Muscle layer of colon (tissue), 2 donors: ENCODE data around the gene SDK2.

Source experiments
- H3K27ac ChIP-seq: one replicate; pipeline ENCODE4 v1.7.0; 2013; ENCODE audit warnings: low read depth, mild to moderate bottlenecking, low read length, moderate library complexity
- H3K27me3 ChIP-seq, 2 donors: one replicate each; pipeline ENCODE4 v1.7.0; 2013; ENCODE audit warnings: low read length in 2 of 2, mild to moderate bottlenecking in 2 of 2; ENCODE audit not compliant: insufficient read depth in 2 of 2, control insufficient read depth in 1 of 2
- H3K36me3 ChIP-seq: one replicate; pipeline ENCODE4 v1.7.0; 2013; ENCODE audit warnings: mild to moderate bottlenecking, low read length; ENCODE audit not compliant: insufficient read depth
- H3K4me1 ChIP-seq: one replicate; pipeline ENCODE4 v1.7.0; 2013; ENCODE audit warnings: mild to moderate bottlenecking, low read length; ENCODE audit not compliant: insufficient read depth
- H3K4me3 ChIP-seq, 2 donors: one replicate each; pipeline ENCODE4 v1.7.0; 2013; ENCODE audit warnings: low read length in 2 of 2, low read depth in 1 of 2, mild to moderate bottlenecking in 1 of 2, moderate library complexity in 1 of 2
- H3K9ac ChIP-seq: one replicate; pipeline ENCODE4 v1.7.0; 2013; ENCODE audit warnings: low read length
- H3K9me3 ChIP-seq: one replicate; pipeline ENCODE4 v1.7.0; 2013; ENCODE audit warnings: mild to moderate bottlenecking, low read length
- donor health status: abdominal sarcoma.
- donor health status: Adenocarcinoma of cecum.

Gene SDK2

DNA sequence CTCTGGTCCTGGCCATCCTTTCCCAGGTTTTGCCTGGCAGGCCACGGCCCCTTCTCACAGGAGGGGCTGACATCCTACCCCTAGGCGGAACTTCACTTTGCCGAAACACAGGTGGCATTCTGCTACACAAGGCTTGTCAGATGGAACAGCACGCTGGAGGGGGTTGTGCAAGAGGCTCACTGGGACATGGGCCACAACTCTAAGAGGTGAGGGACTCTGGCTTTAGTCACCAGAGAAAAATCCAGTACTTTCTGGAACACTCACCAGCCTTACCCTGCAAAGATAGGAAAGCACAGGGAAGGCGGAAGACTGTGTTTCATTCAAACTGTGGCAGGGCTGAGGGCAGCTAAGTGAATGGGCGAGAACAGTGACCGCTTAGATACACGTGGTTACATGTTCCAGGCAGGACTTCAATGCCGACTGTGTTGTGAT is 350.7 kb downstream of the SDK2 start:
- H3K9ac ChIP-seq: no peak overlapping the region
- no peaks in the 10 kb centered on the region for H3K36me3 ChIP-seq
- peaks cover 76% of the 10 kb centered on the region for H3K4me1 ChIP-seq
- H3K27me3 ChIP-seq: no peaks in the 10 kb centered on the region
- H3K9me3 ChIP-seq: no peaks in the 10 kb centered on the region
- H3K4me3 ChIP-seq: no peak overlapping the region
- peak overlapping the region; percentile 63 for H3K27ac ChIP-seq

DNA sequence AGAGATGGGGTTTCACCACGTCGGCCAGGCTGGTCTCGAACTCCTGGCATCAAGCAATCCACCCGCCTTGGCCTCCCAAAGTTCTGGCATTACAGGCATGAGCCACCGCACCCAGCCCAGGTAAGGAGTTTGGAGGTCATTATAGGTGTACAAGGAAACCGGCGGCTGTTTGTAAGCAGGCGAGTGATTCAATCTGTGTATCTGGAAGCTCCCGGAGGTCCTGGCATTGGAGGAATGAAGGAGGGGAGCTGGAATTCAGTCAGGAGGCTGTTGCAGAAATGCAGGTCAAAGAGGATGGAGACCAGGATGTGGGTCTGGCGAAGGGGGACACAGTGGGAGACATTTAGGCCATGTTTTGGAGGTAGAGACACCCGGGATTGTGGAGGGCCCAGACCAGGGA is 351.2 kb downstream of the SDK2 start:
- no peak overlapping the region for H3K9ac ChIP-seq
- H3K4me3 ChIP-seq: no peak overlapping the region
- no peaks in the 10 kb centered on the region for H3K36me3 ChIP-seq
- no peaks in the 10 kb centered on the region for H3K27me3 ChIP-seq
- H3K27ac ChIP-seq: peak overlapping the region; percentile 63
- peaks cover 76% of the 10 kb centered on the region for H3K4me1 ChIP-seq
- no peaks in the 10 kb centered on the region for H3K9me3 ChIP-seq

DNA sequence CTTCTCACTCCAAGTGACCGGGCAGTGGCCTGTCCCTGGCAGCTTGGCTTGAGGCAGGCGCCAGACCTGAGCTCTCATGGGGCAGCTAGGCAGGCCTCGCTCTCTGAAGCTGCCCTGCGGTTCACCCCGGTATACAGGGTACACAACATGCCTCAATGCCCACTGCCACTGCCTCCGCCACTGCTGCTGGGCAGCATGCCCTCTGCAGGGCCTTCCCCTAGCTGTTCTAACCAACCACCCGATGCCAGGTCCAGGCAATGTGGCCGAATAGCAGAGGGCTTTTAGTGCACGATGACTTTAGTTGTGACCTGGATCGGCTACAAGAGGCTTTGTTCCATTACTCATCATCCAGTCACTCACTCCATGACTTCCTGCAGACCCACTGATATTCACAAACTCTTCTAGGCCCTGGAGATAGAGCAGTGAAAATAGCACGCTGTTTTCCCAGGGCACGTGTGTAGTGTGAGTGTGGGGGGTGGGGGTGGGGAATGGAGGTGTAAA is 352.2 kb downstream of the SDK2 start:
- H3K27me3 ChIP-seq: no peaks in the 10 kb centered on the region
- peaks cover 2% of the 10 kb centered on the region for H3K36me3 ChIP-seq
- H3K27ac ChIP-seq: peak overlapping the region; percentile 65
- peaks cover 83% of the 10 kb centered on the region for H3K4me1 ChIP-seq
- H3K9me3 ChIP-seq: no peaks in the 10 kb centered on the region
- H3K9ac ChIP-seq: no peak overlapping the region
- H3K4me3 ChIP-seq: peak overlapping the region in 1 of 2 donors; percentile 46

DNA sequence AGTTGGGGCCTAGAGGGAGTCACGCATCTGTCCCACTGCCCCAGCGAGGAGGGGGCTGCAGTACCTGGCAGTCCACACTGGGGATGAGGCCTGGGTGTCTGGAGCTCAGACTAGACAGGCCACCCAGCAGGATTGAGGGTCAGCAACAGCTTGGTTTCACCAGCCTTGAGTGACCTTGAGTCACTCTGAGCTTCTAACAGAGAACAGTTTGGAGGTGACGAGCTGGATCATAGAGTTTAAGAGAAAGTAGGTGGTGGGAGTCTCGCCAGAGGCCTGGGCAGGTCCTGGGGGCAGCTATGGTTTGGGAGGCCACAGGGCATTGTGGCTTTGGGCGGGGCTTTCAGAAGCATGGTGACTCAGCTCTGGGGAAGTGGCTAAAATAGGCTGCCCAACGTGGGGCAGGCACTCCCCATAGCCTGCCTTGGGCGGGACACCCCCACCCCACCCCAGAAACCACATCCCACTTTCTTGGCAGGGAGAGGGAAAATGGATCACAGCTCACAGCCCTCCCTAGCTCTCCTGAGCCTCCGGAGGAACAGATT is 352.9 kb downstream of the SDK2 start:
- Histone ChIP-seq H3K27me3 (no peaks in the 10 kb centered on the region), H3K9ac (no peak overlapping the region), H3K9me3 (no peaks in the 10 kb centered on the region), H3K36me3 (peaks cover 6% of the 10 kb centered on the region), H3K4me3 (peak overlapping the region in 1 of 2 donors; percentile 46), H3K4me1 (peaks cover 91% of the 10 kb centered on the region), H3K27ac (peak overlapping the region; percentile 65)

DNA sequence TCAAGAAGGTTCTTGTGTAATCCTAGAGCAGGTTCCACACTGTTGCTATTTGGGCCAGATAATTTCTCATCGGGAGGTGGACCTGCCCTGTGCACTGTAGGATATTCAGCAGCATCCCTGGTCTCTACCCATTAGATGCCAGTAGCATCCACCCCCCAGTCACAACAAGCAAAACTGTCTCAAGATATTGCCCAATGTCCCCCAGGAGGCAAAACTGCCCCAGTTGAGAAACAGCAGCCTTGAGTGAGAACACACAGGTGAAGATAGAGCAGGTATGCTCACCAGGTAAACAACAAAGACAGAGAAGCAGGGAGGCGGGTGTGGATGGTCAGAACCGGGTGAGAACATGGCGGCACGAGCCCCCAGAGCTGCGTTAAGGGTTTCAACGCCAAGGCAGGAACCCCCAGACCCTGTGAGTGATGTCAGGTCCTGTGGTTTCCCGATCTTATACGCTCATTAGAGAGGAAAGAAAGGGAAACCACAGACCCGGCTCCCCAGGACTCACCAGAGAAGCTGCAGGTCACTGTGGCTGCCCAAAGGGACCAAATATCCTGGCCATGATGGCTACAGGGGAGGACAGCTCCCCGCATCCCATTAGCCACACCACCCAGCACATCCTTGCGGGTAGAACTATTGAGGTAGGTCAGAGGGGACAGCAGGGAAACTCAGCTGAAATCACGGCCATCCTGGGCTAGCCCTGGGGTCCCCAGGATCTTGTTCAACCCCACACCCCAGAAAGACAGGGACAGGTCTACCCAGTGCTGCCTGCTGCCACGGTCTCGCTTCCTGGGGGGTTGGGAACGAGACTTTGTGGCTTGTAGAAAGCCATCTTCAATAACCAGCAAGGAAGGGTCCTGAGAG is 353.6 kb downstream of the SDK2 start:
- H3K4me1 ChIP-seq: peaks cover 98% of the 10 kb centered on the region
- H3K4me3 ChIP-seq: peak overlapping the region; percentile 2 to 9
- peak overlapping the region; percentile 47 for H3K9ac ChIP-seq
- H3K27me3 ChIP-seq: no peaks in the 10 kb centered on the region
- peak overlapping the region; percentile 65 for H3K27ac ChIP-seq
- H3K9me3 ChIP-seq: no peaks in the 10 kb centered on the region
- peaks cover 13% of the 10 kb centered on the region for H3K36me3 ChIP-seq

DNA sequence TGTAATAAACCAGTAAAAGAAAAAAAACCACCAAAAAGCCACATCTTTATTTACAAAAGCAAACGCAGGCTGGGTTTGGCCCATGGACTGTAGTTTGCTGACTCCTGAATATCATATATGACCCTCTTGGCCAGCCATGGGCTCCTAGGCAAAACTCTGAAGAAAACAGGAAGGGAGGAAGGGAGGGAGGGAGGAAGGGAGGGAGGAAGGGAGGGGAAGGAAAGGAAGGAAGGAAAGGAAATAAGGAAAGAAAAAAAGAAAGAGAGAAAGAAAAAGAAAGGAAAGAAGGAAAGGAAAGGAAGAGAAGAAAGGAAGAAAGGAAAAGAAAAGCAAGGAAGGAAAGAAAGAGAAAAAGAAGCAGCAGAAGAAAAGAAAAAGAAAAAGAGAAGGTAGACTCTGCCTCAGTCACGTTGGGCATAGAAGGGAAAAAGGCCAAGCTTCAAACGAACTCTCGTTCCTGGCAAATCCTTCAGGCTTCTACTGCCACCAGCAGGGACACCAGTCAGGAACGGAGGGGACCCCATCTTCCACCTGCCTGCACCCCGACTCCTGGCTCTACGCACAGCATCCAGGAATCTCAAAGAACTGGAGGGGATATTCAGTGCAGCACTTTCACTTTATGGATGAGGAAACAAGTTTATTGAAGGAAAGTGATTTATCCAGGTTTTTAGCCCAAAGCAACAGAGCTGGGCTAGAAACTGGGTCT is 354.5 kb downstream of the SDK2 start:
- peaks cover 99% of the 10 kb centered on the region for H3K4me1 ChIP-seq
- H3K27me3 ChIP-seq: no peaks in the 10 kb centered on the region
- H3K9ac ChIP-seq: peak overlapping the region; percentile 47
- peak overlapping the region; percentile 65 for H3K27ac ChIP-seq
- peaks cover 16% of the 10 kb centered on the region for H3K36me3 ChIP-seq
- H3K4me3 ChIP-seq: no peak overlapping the region
- H3K9me3 ChIP-seq: no peaks in the 10 kb centered on the region

DNA sequence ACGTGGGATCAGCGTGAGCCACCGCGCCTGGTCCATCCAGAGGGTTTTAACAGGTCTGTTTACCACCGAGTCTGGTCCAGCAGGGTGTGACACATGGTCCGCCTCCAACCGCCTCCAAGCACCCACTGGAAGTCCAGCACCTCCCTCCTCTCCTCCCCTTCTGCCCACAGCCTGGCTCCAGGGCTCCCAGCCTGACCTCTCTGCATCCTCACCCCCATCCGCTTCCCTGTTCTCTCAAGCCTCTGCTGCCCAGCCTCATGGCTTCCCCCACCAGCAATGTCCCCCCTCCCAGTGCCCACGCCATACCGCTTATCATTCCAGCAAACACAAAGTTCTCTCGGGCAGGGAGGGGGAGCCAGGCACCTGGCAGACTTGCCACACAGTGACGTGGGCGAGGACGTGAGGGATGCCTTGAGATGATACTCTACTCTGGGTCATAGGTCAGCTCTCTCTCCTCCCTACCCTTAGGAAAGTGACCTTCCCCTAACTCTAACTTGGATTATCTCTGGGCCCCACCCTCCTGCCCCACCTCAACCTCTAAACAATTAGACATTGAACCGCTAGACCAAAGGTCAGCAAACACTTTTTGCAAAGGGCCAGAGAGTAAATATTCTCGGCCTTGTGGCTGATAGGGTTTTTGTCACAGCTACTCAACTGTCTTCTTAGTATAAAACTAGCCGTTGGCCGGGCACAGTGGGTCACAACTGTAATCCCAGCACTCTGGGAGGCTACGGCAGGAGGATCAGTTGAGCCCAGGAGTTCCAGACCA is 355.5 kb downstream of the SDK2 start:
- Histone ChIP-seq H3K36me3 (peaks cover 16% of the 10 kb centered on the region), H3K4me1 (peaks cover 99% of the 10 kb centered on the region), H3K9ac (peak overlapping the region; percentile 5), H3K4me3 (no peak overlapping the region), H3K27me3 (no peaks in the 10 kb centered on the region), H3K9me3 (no peaks in the 10 kb centered on the region), H3K27ac (peak overlapping the region; percentile 65)

DNA sequence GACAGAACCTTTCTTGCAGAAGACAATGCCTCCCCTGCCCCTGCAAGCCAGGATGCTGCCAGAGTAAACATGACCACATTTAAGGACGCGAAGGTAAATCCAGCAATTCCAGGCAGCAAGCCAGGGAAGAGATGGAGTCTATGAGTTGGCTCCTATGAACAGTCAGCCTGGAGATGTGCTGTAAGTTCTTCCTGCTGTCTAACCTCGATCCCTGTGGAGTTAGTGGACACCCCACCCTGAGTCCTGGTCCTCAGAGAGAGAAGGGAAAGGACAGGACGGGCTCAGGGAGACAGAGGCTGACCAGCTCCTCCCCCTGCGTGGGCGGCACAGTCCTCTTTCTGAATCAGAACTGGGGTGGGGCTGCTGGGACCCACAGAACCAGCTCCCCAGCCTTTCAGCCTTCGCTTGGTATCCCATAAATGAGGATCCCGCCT is 357.4 kb downstream of the SDK2 start:
- Histone ChIP-seq H3K9me3 (no peaks in the 10 kb centered on the region), H3K4me1 (peaks cover 84% of the 10 kb centered on the region), H3K9ac (peak overlapping the region; percentile 21), H3K4me3 (peak overlapping the region in 1 of 2 donors; percentile 23), H3K27ac (peak overlapping the region; percentile 81), H3K27me3 (no peaks in the 10 kb centered on the region), H3K36me3 (peaks cover 16% of the 10 kb centered on the region)

DNA sequence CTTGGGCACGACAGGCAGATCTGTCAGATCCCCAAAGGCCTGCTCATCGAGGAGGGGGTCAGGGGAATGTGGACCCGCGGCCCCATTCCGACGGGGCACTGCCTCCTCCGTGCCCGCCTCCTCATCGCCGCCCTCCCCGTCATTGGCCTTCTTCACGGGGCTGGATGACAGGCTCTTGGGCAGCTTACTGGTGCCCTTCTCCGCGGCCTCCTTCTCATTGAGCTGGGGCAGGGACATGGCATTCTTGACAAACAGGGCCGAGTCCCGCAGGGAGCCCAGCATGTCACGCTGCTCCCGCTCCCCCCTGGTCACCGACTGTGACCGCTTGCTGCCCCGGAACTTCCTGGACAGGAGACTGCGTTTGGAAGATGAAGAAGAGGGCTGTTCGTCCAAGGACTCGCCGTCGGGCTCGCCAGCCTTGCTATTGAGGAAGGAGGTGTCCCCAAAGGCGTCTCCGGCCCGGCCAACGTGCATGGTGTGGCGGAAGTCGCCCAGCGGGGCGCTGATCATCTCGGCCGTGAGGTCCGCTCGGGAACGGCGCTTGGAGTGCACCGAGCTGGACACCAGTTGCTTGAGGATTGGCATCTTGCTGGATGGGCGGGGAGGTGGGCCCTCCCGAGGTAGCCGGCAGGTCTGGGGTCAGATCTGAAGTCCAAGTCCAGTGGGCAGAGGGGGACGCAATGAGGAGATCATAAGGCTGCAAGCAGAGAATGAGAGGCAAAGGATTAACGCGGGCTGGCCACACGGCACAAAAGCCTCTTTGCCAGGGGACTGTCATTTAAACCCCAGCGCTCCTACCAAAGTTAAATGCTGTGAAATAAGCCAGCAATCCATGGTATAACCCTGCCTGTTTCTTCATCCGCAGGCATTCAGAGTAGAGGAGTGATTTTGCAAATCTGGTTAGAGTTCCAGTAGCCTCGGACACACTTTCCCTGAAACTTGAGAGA is 358.1 kb downstream of the SDK2 start:
- Histone ChIP-seq H3K27ac (peak overlapping the region; percentile 81), H3K9ac (peak overlapping the region; percentile 21), H3K4me1 (peaks cover 77% of the 10 kb centered on the region)

DNA sequence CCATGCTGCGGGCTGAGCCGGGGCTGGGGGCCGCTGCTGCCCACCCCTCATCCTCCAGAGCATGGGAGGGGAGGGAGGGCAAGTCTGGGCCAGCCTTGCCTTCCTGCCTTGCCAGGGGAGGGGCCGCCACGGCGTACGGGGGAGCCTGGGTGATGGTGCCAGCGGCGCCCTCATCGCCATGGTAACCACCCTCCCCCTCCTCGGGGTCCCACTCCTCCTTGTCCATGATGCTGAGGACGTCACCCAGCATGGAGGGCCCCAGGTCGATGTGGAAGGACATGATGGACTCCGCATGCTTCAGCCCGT is 358.7 kb downstream of the SDK2 start:
- Histone ChIP-seq H3K36me3 (peaks cover 16% of the 10 kb centered on the region), H3K9me3 (no peaks in the 10 kb centered on the region), H3K27me3 (no peaks in the 10 kb centered on the region), H3K4me3 (no peak overlapping the region), H3K9ac (no peak overlapping the region), H3K27ac (peak overlapping the region; percentile 14), H3K4me1 (peaks cover 70% of the 10 kb centered on the region)

More for the DNA sequence above, 358.1 kb downstream of the SDK2 start:
- Histone ChIP-seq H3K27me3 (no peaks in the 10 kb centered on the region), H3K4me3 (peak overlapping the region in 1 of 2 donors; percentile 23), H3K36me3 (peaks cover 16% of the 10 kb centered on the region), H3K9me3 (no peaks in the 10 kb centered on the region)
